ENCODE data around the gene HDHD3.

The HDHD3 gene

DNA sequence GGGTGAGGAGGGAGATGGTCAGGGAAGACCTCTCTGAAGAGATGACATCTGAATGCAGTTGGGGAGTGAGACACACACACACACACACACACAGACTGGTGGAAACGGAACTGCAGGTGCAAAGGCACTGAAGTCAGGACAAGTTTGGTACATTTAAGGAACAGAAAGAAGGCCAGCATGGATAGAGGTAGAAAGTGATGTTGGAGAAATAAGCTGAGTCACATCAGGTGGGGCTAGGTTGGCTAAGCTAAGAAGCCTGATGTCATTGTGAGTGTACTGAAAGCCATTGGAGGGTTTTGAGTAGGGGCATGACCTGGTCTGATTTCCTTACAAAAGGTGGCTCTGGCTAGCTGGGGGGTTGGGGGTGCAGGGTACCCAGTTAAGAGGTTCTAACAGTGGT, 24.4 kb downstream of the HDHD3 start:
- Histone ChIP-seq H2BK5ac (ENCODE audit: low read length) (no peak overlapping the region), H4K8ac (ENCODE audit: low read depth, low read length) (no peak overlapping the region), H3K14ac (ENCODE audit: low read length) (no peak overlapping the region), H3K36me3 (replicated peaks in 1 of 2; ENCODE audit: control insufficient read depth in 2 of 2, insufficient read depth in 2 of 2, low read length in 2 of 2) (no peaks in the 10 kb centered on the region), H2AK5ac (ENCODE audit: low read depth, low read length) (no peak overlapping the region), H3K9ac (ENCODE audit: low read depth, low read length, poor library complexity) (no peak overlapping the region), H2BK120ac (ENCODE audit: low read depth, low read length) (no peak overlapping the region), H3K4ac (ENCODE audit: low read length) (no peak overlapping the region), H3K9me3 (replicated peaks in 1 of 2; ENCODE audit: control insufficient read depth in 2 of 2, insufficient read depth in 1 of 2, low read depth in 1 of 2, low read length in 2 of 2) (peaks cover 0 to 3% of the 10 kb centered on the region in 2 donors), H3K18ac (ENCODE audit: low read length) (no peak overlapping the region), H4K91ac (ENCODE audit: low read depth, low read length, poor library complexity) (no peak overlapping the region), H3K79me1 (ENCODE audit: low read depth, low read length) (no peaks in the 10 kb centered on the region), H3K27ac (replicated peaks; ENCODE audit: low read length) (no peak overlapping the region), H3K4me3 (ENCODE audit: low read length in 2 of 2) (no peak overlapping the region), H2BK12ac (ENCODE audit: low read length) (no peak overlapping the region), H2BK15ac (ENCODE audit: low read length) (no peak overlapping the region), H3K23ac (ENCODE audit: low read depth, low read length, poor library complexity) (no peak overlapping the region), H2AFZ (ENCODE audit: low read length) (no peak overlapping the region), H3K4me1 (ENCODE audit: control insufficient read depth in 2 of 2, insufficient read depth in 1 of 2, low read depth in 1 of 2, low read length in 2 of 2) (peaks cover 0 to 2% of the 10 kb centered on the region in 2 donors), H3K4me2 (ENCODE audit: insufficient read depth, low read length, poor library complexity, severe bottlenecking) (no peak overlapping the region), H3K27me3 (ENCODE audit: control insufficient read depth in 3 of 3, insufficient read depth in 3 of 3, low read depth in 1 of 3, low read length in 3 of 3) (peaks cover 14 to 81% (median 37%) of the 10 kb centered on the region in 3 experiments)
- no CpG with 5 or more reads among the region's 1 CpG for WGBS, 2 donors (ENCODE audit: extremely low coverage in 2 of 2, insufficient read length in 2 of 2, insufficient replicate concordance in 1 of 2)
- DNase-seq (ENCODE audit: low spot score) = no peak

GRCh38 chr9:113352006-113352405, 24.8 kb downstream of the HDHD3 start:
- no peak overlapping the region for H4K8ac ChIP-seq (ENCODE audit: low read depth, low read length)
- no peak overlapping the region for H3K14ac ChIP-seq (ENCODE audit: low read length)
- H2BK5ac ChIP-seq (ENCODE audit: low read length) = no peak overlapping the region
- no peaks in the 10 kb centered on the region for H3K36me3 ChIP-seq (replicated peaks in 1 of 2; ENCODE audit: control insufficient read depth in 2 of 2, insufficient read depth in 2 of 2, low read length in 2 of 2)
- H2AK5ac ChIP-seq (ENCODE audit: low read depth, low read length) = no peak overlapping the region
- no peak overlapping the region for H3K27ac ChIP-seq (replicated peaks; ENCODE audit: low read length)
- H3K23ac ChIP-seq (ENCODE audit: low read depth, low read length, poor library complexity) = no peak overlapping the region
- H3K18ac ChIP-seq (ENCODE audit: low read length) = no peak overlapping the region
- H3K4me2 ChIP-seq (ENCODE audit: insufficient read depth, low read length, poor library complexity, severe bottlenecking) = no peak overlapping the region
- DNase-seq (ENCODE audit: low spot score) = no peak
- no peak overlapping the region for H2BK120ac ChIP-seq (ENCODE audit: low read depth, low read length)
- H2BK12ac ChIP-seq (ENCODE audit: low read length) = no peak overlapping the region
- H3K9ac ChIP-seq (ENCODE audit: low read depth, low read length, poor library complexity) = no peak overlapping the region
- no peak overlapping the region for H2AFZ ChIP-seq (ENCODE audit: low read length)
- no peak overlapping the region for H3K4ac ChIP-seq (ENCODE audit: low read length)
- H4K91ac ChIP-seq (ENCODE audit: low read depth, low read length, poor library complexity) = no peak overlapping the region
- WGBS, 2 donors (ENCODE audit: extremely low coverage in 2 of 2, insufficient read length in 2 of 2, insufficient replicate concordance in 1 of 2) = no CpG with 5 or more reads among the region's 6 CpGs
- peaks cover 0 to 2% of the 10 kb centered on the region in 2 donors for H3K4me1 ChIP-seq (ENCODE audit: control insufficient read depth in 2 of 2, insufficient read depth in 1 of 2, low read depth in 1 of 2, low read length in 2 of 2)
- H2BK15ac ChIP-seq (ENCODE audit: low read length) = no peak overlapping the region
- no peaks in the 10 kb centered on the region for H3K79me1 ChIP-seq (ENCODE audit: low read depth, low read length)
- H3K4me3 ChIP-seq (ENCODE audit: low read length in 2 of 2) = no peak overlapping the region
- peaks cover 14 to 82% (median 37%) of the 10 kb centered on the region in 3 experiments for H3K27me3 ChIP-seq (ENCODE audit: control insufficient read depth in 3 of 3, insufficient read depth in 3 of 3, low read depth in 1 of 3, low read length in 3 of 3)
- peaks cover 0 to 3% of the 10 kb centered on the region in 2 donors for H3K9me3 ChIP-seq (replicated peaks in 1 of 2; ENCODE audit: control insufficient read depth in 2 of 2, insufficient read depth in 1 of 2, low read depth in 1 of 2, low read length in 2 of 2)

GRCh38 chr9:113350937-113351336, 25.8 kb downstream of the HDHD3 start:
- Histone ChIP-seq H3K18ac (ENCODE audit: low read length) (no peak overlapping the region), H4K91ac (ENCODE audit: low read depth, low read length, poor library complexity) (no peak overlapping the region), H3K27ac (replicated peaks; ENCODE audit: low read length) (no peak overlapping the region), H4K8ac (ENCODE audit: low read depth, low read length) (no peak overlapping the region), H2BK5ac (ENCODE audit: low read length) (no peak overlapping the region), H3K36me3 (replicated peaks in 1 of 2; ENCODE audit: control insufficient read depth in 2 of 2, insufficient read depth in 2 of 2, low read length in 2 of 2) (no peaks in the 10 kb centered on the region), H2BK15ac (ENCODE audit: low read length) (no peak overlapping the region), H2BK120ac (ENCODE audit: low read depth, low read length) (no peak overlapping the region), H2BK12ac (ENCODE audit: low read length) (no peak overlapping the region), H2AFZ (ENCODE audit: low read length) (no peak overlapping the region), H3K9ac (ENCODE audit: low read depth, low read length, poor library complexity) (no peak overlapping the region), H3K9me3 (replicated peaks in 1 of 2; ENCODE audit: control insufficient read depth in 2 of 2, insufficient read depth in 1 of 2, low read depth in 1 of 2, low read length in 2 of 2) (peaks cover 0 to 3% of the 10 kb centered on the region in 2 donors), H3K14ac (ENCODE audit: low read length) (no peak overlapping the region), H3K79me1 (ENCODE audit: low read depth, low read length) (no peaks in the 10 kb centered on the region), H3K4me3 (ENCODE audit: low read length in 2 of 2) (no peak overlapping the region), H2AK5ac (ENCODE audit: low read depth, low read length) (no peak overlapping the region), H3K27me3 (ENCODE audit: control insufficient read depth in 3 of 3, insufficient read depth in 3 of 3, low read depth in 1 of 3, low read length in 3 of 3) (peaks cover 14 to 82% (median 37%) of the 10 kb centered on the region in 3 experiments), H3K23ac (ENCODE audit: low read depth, low read length, poor library complexity) (no peak overlapping the region), H3K4me2 (ENCODE audit: insufficient read depth, low read length, poor library complexity, severe bottlenecking) (no peak overlapping the region), H3K4ac (ENCODE audit: low read length) (no peak overlapping the region), H3K4me1 (ENCODE audit: control insufficient read depth in 2 of 2, insufficient read depth in 1 of 2, low read depth in 1 of 2, low read length in 2 of 2) (peaks cover 0 to 2% of the 10 kb centered on the region in 2 donors)
- DNase-seq (ENCODE audit: low spot score) = no peak
- no CpG with 5 or more reads among the region's 6 CpGs for WGBS, 2 donors (ENCODE audit: extremely low coverage in 2 of 2, insufficient read length in 2 of 2, insufficient replicate concordance in 1 of 2)

DNA sequence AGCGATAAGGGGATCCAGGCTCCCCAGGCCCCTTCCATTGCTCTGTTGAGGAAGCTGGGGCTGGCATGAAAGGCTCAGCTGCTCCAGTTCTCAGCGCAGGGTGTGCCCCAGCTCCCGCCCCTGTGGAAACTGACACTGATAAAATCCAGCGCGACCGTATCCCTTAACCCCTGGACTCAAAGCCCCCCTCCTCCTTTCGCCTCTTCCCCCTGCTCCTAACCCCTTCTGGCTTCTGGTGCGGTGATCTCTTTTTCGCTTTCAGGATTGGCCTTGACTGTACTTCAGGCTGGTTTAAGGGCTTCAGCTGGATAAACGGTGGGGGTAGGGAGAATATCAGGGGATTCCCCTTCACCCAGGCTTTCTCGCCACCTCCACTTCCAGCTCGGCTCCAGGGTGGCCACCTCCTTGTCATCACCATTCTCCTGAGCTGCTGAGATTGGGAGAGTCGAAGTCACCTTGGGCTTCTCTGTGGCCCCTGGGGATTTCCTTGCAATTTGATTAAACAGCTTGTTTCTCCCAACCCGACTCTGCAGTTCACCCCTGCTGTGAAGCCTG, 26.6 kb downstream of the HDHD3 start:
- no peak overlapping the region for H3K14ac ChIP-seq (ENCODE audit: low read length)

More for the DNA sequence above, 26.6 kb downstream of the HDHD3 start:
- Histone ChIP-seq H3K79me1 (ENCODE audit: low read depth, low read length) (no peaks in the 10 kb centered on the region), H3K4ac (ENCODE audit: low read length) (no peak overlapping the region), H3K9me3 (replicated peaks in 1 of 2; ENCODE audit: control insufficient read depth in 2 of 2, insufficient read depth in 1 of 2, low read depth in 1 of 2, low read length in 2 of 2) (peaks cover 0 to 3% of the 10 kb centered on the region in 2 donors), H2AFZ (ENCODE audit: low read length) (peak overlapping the region; percentile 83), H2BK15ac (ENCODE audit: low read length) (no peak overlapping the region), H3K9ac (ENCODE audit: low read depth, low read length, poor library complexity) (no peak overlapping the region), H3K4me1 (ENCODE audit: control insufficient read depth in 2 of 2, insufficient read depth in 1 of 2, low read depth in 1 of 2, low read length in 2 of 2) (peaks cover 0 to 2% of the 10 kb centered on the region in 2 donors), H2BK120ac (ENCODE audit: low read depth, low read length) (no peak overlapping the region), H2BK12ac (ENCODE audit: low read length) (no peak overlapping the region), H2AK5ac (ENCODE audit: low read depth, low read length) (no peak overlapping the region), H3K4me2 (ENCODE audit: insufficient read depth, low read length, poor library complexity, severe bottlenecking) (peak overlapping the region; percentile 67), H3K36me3 (replicated peaks in 1 of 2; ENCODE audit: control insufficient read depth in 2 of 2, insufficient read depth in 2 of 2, low read length in 2 of 2) (no peaks in the 10 kb centered on the region), H3K23ac (ENCODE audit: low read depth, low read length, poor library complexity) (no peak overlapping the region), H3K27ac (replicated peaks; ENCODE audit: low read length) (no peak overlapping the region), H4K91ac (ENCODE audit: low read depth, low read length, poor library complexity) (no peak overlapping the region), H3K18ac (ENCODE audit: low read length) (no peak overlapping the region), H2BK5ac (ENCODE audit: low read length) (no peak overlapping the region), H4K8ac (ENCODE audit: low read depth, low read length) (no peak overlapping the region), H3K4me3 (ENCODE audit: low read length in 2 of 2) (no peak overlapping the region), H3K27me3 (ENCODE audit: control insufficient read depth in 3 of 3, insufficient read depth in 3 of 3, low read depth in 1 of 3, low read length in 3 of 3) (peaks cover 14 to 89% (median 37%) of the 10 kb centered on the region in 3 experiments)
- WGBS, 2 donors (ENCODE audit: extremely low coverage in 2 of 2, insufficient read length in 2 of 2, insufficient replicate concordance in 1 of 2) = no CpG with 5 or more reads among the region's 14 CpGs
- no peak for DNase-seq (ENCODE audit: low spot score)

Measured in neuronal stem cell (in vitro differentiated cells).